ENCODE measurements around the gene METTL17. TPM values are rescaled to one million over a fixed set of nuclear protein-coding genes. Genes with fewer than 3 reads are reported as not detected.

METTL17 gene
- total and polyA plus RNA-seq, 9 of the 15 experiments (the other 6 are each of a cell fraction or from before 2014, with no cell fraction given), result 65.6 to 150 (median 90.0) TPM

- H3K4me1 ChIP-seq (replicated peaks in 1 of 2; ENCODE audit: control insufficient read depth in 2 of 2, insufficient read depth in 2 of 2, low read length in 2 of 2), result peaks cover 7 to 10% of the 10 kb centered on the region in 2 experiments; a peak in 3 of 5 replicates
- H3K9ac ChIP-seq (ENCODE audit: insufficient read depth in 1 of 2, low read depth in 2 of 2, low read length in 2 of 2), result peak overlapping the region in 1 of 2 experiments; percentile 70; a peak in 3 of 4 replicates
- in situ Hi-C loops (cut with MboI) (no loop called here), intact Hi-C loops (cut with micrococcal nuclease) (no loop called here)
- WGBS (ENCODE audit: insufficient coverage, low coverage, missing lambda C conversion rate), result 71% methylated on average over 10 of the region's 15 CpGs
- BruUV-seq (replicated peaks), result TSS peak; percentile 95
- H3K9me1 ChIP-seq (ENCODE audit: control insufficient read depth, insufficient read depth, low read length), result no peaks in the 10 kb centered on the region
- H3K9me3 ChIP-seq (replicated peaks; ENCODE audit: control insufficient read depth, insufficient read depth, low read depth, low read length), result no peaks in the 10 kb centered on the region
- peak overlapping the region; percentile 79 for H3K27ac ChIP-seq (ENCODE audit: extremely low read depth, low read depth, low read length)
- H3K27me3 ChIP-seq (ENCODE audit: control insufficient read depth in 2 of 2, insufficient read depth in 2 of 2, low read length in 2 of 2), result no peaks in the 10 kb centered on the region
- H3K4me3 ChIP-seq, result no peak overlapping the region
- no peaks in the 10 kb centered on the region for H4K20me1 ChIP-seq (replicated peaks; ENCODE audit: control insufficient read depth, insufficient read depth, low read length)
- TF ChIP-seq THRA (IDR thresholded peaks at IDR 0.05), result no peak
- no peak for TF ChIP-seq THRB (CRISPR knock-in tag; conservative IDR thresholded peaks at IDR 0.05)
- TF ChIP-seq CREB3 (tag; conservative IDR thresholded peaks at IDR 0.05; ENCODE audit: low read depth), result no peak
- no peak for TF ChIP-seq ZBTB2 (IDR thresholded peaks at IDR 0.05)
- TF ChIP-seq ZC3H11A (IDR thresholded peaks at IDR 0.05; ENCODE audit: low read depth, low read length), result no peak
- TF ChIP-seq E2F4 (CRISPR knock-in tag; IDR thresholded peaks at IDR 0.05; ENCODE audit: low read depth), result no peak
- no peak for TF ChIP-seq ZNF699 (CRISPR knock-in tag; IDR thresholded peaks at IDR 0.05; ENCODE audit: insufficient replicate concordance)
- TF ChIP-seq STAT5A (IDR thresholded peaks at IDR 0.05; ENCODE audit: borderline replicate concordance, low read length), result no peak
- ATAC-seq, result no peak
- DNase-seq (ENCODE audit: extremely low read depth in 1 of 4, low spot score in 3 of 4), result no peak
- H3K36me3 ChIP-seq (ENCODE audit: control insufficient read depth, insufficient read depth, low read length), result peaks cover 22% of the 10 kb centered on the region
- POLR2A ChIA-PET, result no interaction called here
- FAIRE-seq, result no peak
- CTCF ChIA-PET (ENCODE audit: low intra/inter-chr PET ratio), result no interaction called here
- peak overlapping the region; percentile 66 for H2AFZ ChIP-seq (ENCODE audit: low read depth, low read length)
- H3K79me2 ChIP-seq (ENCODE audit: control insufficient read depth, insufficient read depth, low read length), result peaks cover 23% of the 10 kb centered on the region
- H3K4me2 ChIP-seq (ENCODE audit: insufficient read depth, low read length), result peak overlapping the region; percentile 92
These were observed 886 bp upstream of the METTL17 start for GRCh38 chr14:20988717-20989470.

Data from K562 (cell line).